Subcutaneous abdominal adipose tissue (tissue), 5 donors: ENCODE results near the gene VANGL1.

Source experiments
- H3K27ac ChIP-seq: one replicate; pipeline ENCODE4 v1.7.0; 2013; ENCODE audit warnings: low read depth, mild to moderate bottlenecking, inconsistent platforms, low read length, moderate library complexity
- H3K27me3 ChIP-seq, 5 donors: one replicate each; pipeline ENCODE4 v1.7.0; 2013; ENCODE audit warnings: low read length in 5 of 5, inconsistent platforms in 1 of 5; ENCODE audit not compliant: control insufficient read depth in 5 of 5, insufficient read depth in 4 of 5
- H3K36me3 ChIP-seq, 5 donors: one replicate each; pipeline ENCODE4 v1.7.0; 2013; ENCODE audit warnings: low read length in 5 of 5; ENCODE audit not compliant: control insufficient read depth in 5 of 5, insufficient read depth in 5 of 5
- H3K4me1 ChIP-seq, 5 donors: one replicate each; pipeline ENCODE4 v1.7.0; 2013; ENCODE audit warnings: low read length in 5 of 5, mild to moderate bottlenecking in 3 of 5, moderate library complexity in 1 of 5; ENCODE audit not compliant: control insufficient read depth in 5 of 5, insufficient read depth in 5 of 5
- H3K4me3 ChIP-seq, 5 donors: one replicate each; pipeline ENCODE4 v1.7.0; 2013; ENCODE audit warnings: low read length in 5 of 5, low read depth in 1 of 5
- H3K9ac ChIP-seq, 5 donors: one replicate each; pipeline ENCODE4 v1.7.0; 2013; ENCODE audit warnings: low read length in 5 of 5, mild to moderate bottlenecking in 4 of 5, moderate library complexity in 3 of 5
- H3K9me3 ChIP-seq, 5 donors: one replicate each; pipeline ENCODE4 v1.7.0; 2013; ENCODE audit warnings: low read length in 5 of 5; ENCODE audit not compliant: control insufficient read depth in 5 of 5
- donor health status: healthy.
- donor health status: healthy.
- donor health status: healthy.
- donor health status: healthy.
- donor health status: healthy.

The VANGL1 gene

DNA sequence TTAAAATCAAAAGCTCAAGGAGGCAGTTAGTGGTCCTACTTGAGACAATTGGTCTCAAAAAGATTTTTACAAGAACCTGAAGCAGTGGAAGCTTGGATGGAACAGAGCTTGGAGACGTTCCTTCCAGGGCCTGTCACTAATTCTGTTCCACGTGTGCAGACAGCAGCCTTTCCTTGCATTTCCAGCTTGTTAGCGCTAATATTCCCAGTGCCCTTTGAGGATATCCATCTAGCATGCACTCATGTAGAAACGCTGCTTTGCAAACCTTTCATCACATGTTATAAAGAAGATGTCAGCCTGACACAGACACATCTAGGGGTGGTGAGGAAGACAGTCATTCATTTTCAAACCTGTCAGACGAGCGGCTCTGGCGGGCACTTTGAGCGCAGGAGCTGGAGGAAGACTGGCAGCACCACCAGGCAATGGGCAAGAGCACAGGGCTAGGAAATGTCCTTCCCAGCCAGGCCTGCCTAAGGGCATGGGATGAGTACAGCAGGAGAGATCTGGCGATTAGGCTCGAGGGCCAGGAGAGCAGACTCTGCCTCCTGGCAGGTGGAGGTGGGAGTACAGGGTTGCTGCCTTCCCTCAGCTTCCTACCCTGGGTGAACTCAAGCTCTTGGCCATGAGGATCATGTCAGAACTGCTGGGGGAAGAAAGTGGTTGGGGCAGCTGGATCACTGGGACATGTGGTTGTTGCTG lies 71.3 kb downstream of the VANGL1 start:
- peaks cover 0 to 9% (median 6%) of the 10 kb centered on the region in 5 donors for H3K27me3 ChIP-seq
- H3K4me3 ChIP-seq = no peak overlapping the region
- H3K36me3 ChIP-seq = no peaks in the 10 kb centered on the region
- H3K4me1 ChIP-seq = no peaks in the 10 kb centered on the region
- H3K9me3 ChIP-seq = no peaks in the 10 kb centered on the region
- no peak overlapping the region for H3K9ac ChIP-seq
- H3K27ac ChIP-seq = no peak overlapping the region

- peaks cover 0 to 6% (median 4%) of the 10 kb centered on the region in 5 donors for H3K27me3 ChIP-seq
- H3K9me3 ChIP-seq = no peaks in the 10 kb centered on the region
- no peaks in the 10 kb centered on the region for H3K36me3 ChIP-seq
- no peak overlapping the region for H3K4me3 ChIP-seq
- H3K27ac ChIP-seq = no peak overlapping the region
- H3K4me1 ChIP-seq = no peaks in the 10 kb centered on the region
- H3K9ac ChIP-seq = no peak overlapping the region
Measured at GRCh38 chr1:115713906-115714305, 72.1 kb downstream of the VANGL1 start.

DNA sequence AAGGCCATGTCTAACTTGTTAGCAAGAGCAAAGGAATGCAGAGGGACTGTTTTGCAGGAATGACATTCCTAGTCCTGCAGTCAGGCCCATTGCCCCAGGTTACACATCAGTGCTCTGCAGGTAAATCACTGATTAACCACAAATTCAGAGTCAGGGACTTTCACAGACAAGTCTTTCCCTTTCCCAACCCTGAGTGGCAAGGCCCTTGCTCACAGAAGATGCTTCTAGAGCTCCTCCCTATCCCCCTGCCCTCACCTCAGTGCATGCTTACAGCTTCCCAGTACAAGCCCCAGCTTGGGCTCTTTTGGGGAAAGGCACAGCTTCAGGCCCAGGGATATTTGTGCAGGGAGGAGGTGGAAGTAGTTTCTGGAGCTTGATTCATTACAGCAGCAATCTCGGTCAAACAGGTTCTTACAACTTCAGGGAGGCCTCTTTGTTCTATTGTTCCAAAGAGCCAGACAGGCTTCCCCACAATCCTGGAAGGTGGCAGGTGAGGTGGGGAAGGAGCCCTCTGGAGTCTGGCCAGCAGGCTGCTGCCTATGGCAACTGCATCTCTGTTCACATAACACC lies 72.9 kb downstream of the VANGL1 start:
- H3K4me1 ChIP-seq = no peaks in the 10 kb centered on the region
- no peaks in the 10 kb centered on the region for H3K9me3 ChIP-seq
- H3K27me3 ChIP-seq = peaks cover 0 to 6% (median 4%) of the 10 kb centered on the region in 5 donors
- no peak overlapping the region for H3K9ac ChIP-seq
- H3K36me3 ChIP-seq = no peaks in the 10 kb centered on the region
- H3K4me3 ChIP-seq = no peak overlapping the region
- H3K27ac ChIP-seq = no peak overlapping the region

- Histone ChIP-seq H3K9ac (no peak overlapping the region), H3K4me3 (no peak overlapping the region), H3K27ac (no peak overlapping the region), H3K36me3 (no peaks in the 10 kb centered on the region), H3K27me3 (peaks cover 0 to 4% (median 0%) of the 10 kb centered on the region in 5 donors), H3K4me1 (peaks cover 0 to 4% (median 0%) of the 10 kb centered on the region in 5 donors), H3K9me3 (no peaks in the 10 kb centered on the region)
Measured at GRCh38 chr1:115717541-115717940, 75.8 kb downstream of the VANGL1 start.

- Histone ChIP-seq H3K4me3 (no peak overlapping the region), H3K27me3 (peaks cover 0 to 2% (median 0%) of the 10 kb centered on the region in 5 donors), H3K9ac (no peak overlapping the region), H3K27ac (no peak overlapping the region), H3K36me3 (no peaks in the 10 kb centered on the region), H3K9me3 (no peaks in the 10 kb centered on the region), H3K4me1 (peaks cover 0 to 4% (median 0%) of the 10 kb centered on the region in 5 donors)
Measured at GRCh38 chr1:115718011-115718754, 76.4 kb downstream of the VANGL1 start.

DNA sequence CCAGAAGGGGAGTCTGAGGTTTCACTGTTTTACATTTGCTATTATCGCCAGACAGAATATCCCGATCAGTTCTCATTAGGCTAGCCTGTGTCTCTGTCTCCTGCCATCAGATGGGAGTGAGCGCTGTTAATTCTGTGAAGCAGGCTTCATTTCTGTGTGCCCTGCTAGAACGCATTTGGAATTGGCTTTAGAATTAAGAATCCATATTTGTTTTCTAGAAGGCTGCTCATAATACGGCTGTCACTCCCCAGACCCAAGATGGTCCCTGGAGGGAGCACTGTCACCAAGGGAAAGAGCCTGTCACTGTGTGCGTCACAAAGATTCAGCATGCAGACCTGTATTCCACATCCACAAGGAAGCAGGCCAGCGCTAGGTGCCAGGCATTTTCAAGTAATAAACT lies 77.5 kb downstream of the VANGL1 start:
- H3K9ac ChIP-seq = no peak overlapping the region
- H3K9me3 ChIP-seq = no peaks in the 10 kb centered on the region
- H3K36me3 ChIP-seq = no peaks in the 10 kb centered on the region
- H3K4me3 ChIP-seq = no peak overlapping the region
- H3K4me1 ChIP-seq = peaks cover 0 to 4% (median 0%) of the 10 kb centered on the region in 5 donors
- H3K27ac ChIP-seq = no peak overlapping the region
- H3K27me3 ChIP-seq = no peaks in the 10 kb centered on the region

GRCh38 chr1:115722221-115722620 lies 80.5 kb downstream of the VANGL1 start:
- no peak overlapping the region for H3K9ac ChIP-seq
- no peaks in the 10 kb centered on the region for H3K27me3 ChIP-seq
- H3K4me1 ChIP-seq = peaks cover 0 to 20% (median 16%) of the 10 kb centered on the region in 5 donors
- no peaks in the 10 kb centered on the region for H3K36me3 ChIP-seq
- H3K4me3 ChIP-seq = no peak overlapping the region
- no peaks in the 10 kb centered on the region for H3K9me3 ChIP-seq
- H3K27ac ChIP-seq = no peak overlapping the region

- H3K9me3 ChIP-seq = no peaks in the 10 kb centered on the region
- no peak overlapping the region for H3K9ac ChIP-seq
- H3K27ac ChIP-seq = no peak overlapping the region
- no peaks in the 10 kb centered on the region for H3K27me3 ChIP-seq
- H3K4me1 ChIP-seq = peaks cover 0 to 32% (median 28%) of the 10 kb centered on the region in 5 donors
- H3K4me3 ChIP-seq = no peak overlapping the region
- H3K36me3 ChIP-seq = no peaks in the 10 kb centered on the region
Measured at GRCh38 chr1:115723756-115724155, 82.0 kb downstream of the VANGL1 start.

DNA sequence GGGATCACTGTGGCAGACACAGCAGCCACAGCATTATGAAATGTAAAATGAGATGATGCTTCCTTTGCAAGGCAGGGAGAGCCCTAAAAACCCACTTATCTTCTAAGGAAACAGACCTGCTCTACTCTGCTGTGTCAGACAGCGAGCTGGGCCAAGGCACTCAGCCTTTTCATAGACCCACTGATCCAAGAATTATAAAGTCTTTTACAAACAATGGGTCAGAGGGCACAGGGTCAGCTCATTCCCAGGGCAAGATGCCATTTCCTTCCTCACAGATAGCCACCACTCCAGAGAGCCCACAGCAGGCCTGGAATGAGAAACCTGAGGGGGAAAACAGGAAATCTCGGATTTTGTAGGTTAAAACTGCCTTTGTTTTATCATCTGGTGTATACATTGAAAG lies 83.8 kb downstream of the VANGL1 start:
- Histone ChIP-seq H3K36me3 (no peaks in the 10 kb centered on the region), H3K9me3 (no peaks in the 10 kb centered on the region), H3K27me3 (no peaks in the 10 kb centered on the region), H3K4me1 (peaks cover 0 to 32% (median 28%) of the 10 kb centered on the region in 5 donors), H3K9ac (no peak overlapping the region), H3K4me3 (no peak overlapping the region), H3K27ac (peak overlapping the region; percentile 57)

- H3K9me3 ChIP-seq = no peaks in the 10 kb centered on the region
- no peak overlapping the region for H3K9ac ChIP-seq
- H3K4me1 ChIP-seq = peaks cover 0 to 29% (median 28%) of the 10 kb centered on the region in 5 donors
- no peaks in the 10 kb centered on the region for H3K36me3 ChIP-seq
- peak overlapping the region; percentile 57 for H3K27ac ChIP-seq
- no peaks in the 10 kb centered on the region for H3K27me3 ChIP-seq
- H3K4me3 ChIP-seq = no peak overlapping the region
Measured at GRCh38 chr1:115726161-115726560, 84.4 kb downstream of the VANGL1 start.
